Nephron (organoid): ENCODE data around the gene NRP1.
A peak's percentile ranks its signal among the peaks of the same experiment; 100 is the strongest.

Source experiments
- H3K27ac Mint-ChIP-seq, 3 experiments: 2 replicates each; pipeline ENCODE4 v1.8.0; 2020; ENCODE audit warnings: mixed read lengths in 3 of 3, mild to moderate bottlenecking in 2 of 3, moderate library complexity in 1 of 3
- H3K27me3 Mint-ChIP-seq: 2 replicates; pipeline ENCODE4 v1.8.0; 2021; ENCODE audit warnings: low read depth, mild to moderate bottlenecking, moderate library complexity, mixed read lengths
- H3K36me3 Mint-ChIP-seq: 2 replicates; pipeline ENCODE4 v1.8.0; 2020; ENCODE audit warnings: low read depth, mixed read lengths
- H3K4me1 Mint-ChIP-seq: 2 replicates; pipeline ENCODE4 v1.8.0; 2020; ENCODE audit warnings: mixed read lengths
- H3K4me3 Mint-ChIP-seq, 3 experiments: 2 replicates each; pipeline ENCODE4 v1.8.0; 2020; ENCODE audit warnings: mild to moderate bottlenecking in 3 of 3, mixed read lengths in 3 of 3, moderate library complexity in 2 of 3
- H3K9me3 Mint-ChIP-seq: 2 replicates; pipeline ENCODE4 v1.8.0; 2020; ENCODE audit warnings: mixed read lengths
- CTCF ChIP-seq, 3 experiments: fragments of 200-600 bp; sonication (generic); IDR thresholded peaks; one replicate each; pipeline ENCODE4 v1.5.0; 2021; ENCODE audit warnings: antibody characterized with exemption in 3 of 3; ENCODE audit not compliant: unreplicated experiment in 3 of 3

NRP1 gene

GRCh38 chr10:33284945-33285344 lies 49.5 kb downstream of the NRP1 start:
- H3K9me3 Mint-ChIP-seq, result no peaks in the 10 kb centered on the region
- no peak overlapping the region for H3K4me3 Mint-ChIP-seq
- H3K4me1 Mint-ChIP-seq, result peaks cover 38% of the 10 kb centered on the region
- TF ChIP-seq CTCF (IDR thresholded peaks at IDR 0.05; ENCODE audit: unreplicated experiment in 3 of 3), result no peak
- no peak overlapping the region for H3K27ac Mint-ChIP-seq
- no peaks in the 10 kb centered on the region for H3K27me3 Mint-ChIP-seq
- H3K36me3 Mint-ChIP-seq, result peaks cover 45% of the 10 kb centered on the region

DNA sequence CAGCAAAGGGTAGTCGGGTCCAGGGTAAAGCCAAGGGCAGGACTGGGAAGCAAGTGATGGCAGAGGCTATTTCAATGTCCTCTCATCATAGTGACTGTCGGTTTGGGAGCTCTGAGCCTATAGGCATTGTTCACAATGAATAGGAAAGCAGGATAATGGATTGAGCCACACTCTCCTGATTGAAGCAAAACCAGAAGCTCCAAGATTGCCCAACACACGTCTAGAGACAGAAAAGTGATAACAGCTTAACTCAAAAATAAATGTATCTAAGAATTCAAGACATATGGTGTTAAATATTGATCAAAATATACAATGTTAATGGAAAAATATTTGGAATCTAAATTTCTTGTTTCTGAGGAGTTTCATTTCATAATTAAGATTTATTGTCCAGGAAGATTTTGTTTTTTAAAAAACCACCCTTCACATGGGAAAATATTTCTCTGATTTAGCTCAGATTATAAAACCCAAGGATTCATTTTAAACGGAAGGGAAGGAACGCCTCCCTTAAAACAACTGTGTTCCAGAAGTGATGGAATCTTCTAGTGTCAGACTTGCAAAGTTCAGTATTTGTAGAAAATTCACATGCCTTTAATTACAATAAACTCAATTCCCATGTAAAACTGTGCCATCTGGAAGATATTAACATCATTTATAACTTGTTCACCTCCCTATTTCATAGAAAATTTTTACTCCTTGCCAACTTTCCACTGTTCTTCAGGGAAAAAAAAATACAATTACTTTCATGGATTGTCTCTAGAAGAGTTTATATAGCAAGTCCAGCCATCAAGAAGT lies 54.5 kb downstream of the NRP1 start:
- Mint-ChIP-seq H3K27me3 (no peaks in the 10 kb centered on the region), H3K27ac (peak overlapping the region in 2 of 3 experiments; percentile 46 to 66), H3K36me3 (peaks cover 47% of the 10 kb centered on the region), H3K4me1 (peaks cover 39% of the 10 kb centered on the region), H3K4me3 (no peak overlapping the region), H3K9me3 (no peaks in the 10 kb centered on the region)
- no peak for TF ChIP-seq CTCF (IDR thresholded peaks at IDR 0.05; ENCODE audit: unreplicated experiment in 3 of 3)

- Mint-ChIP-seq H3K9me3 (no peaks in the 10 kb centered on the region), H3K27me3 (no peaks in the 10 kb centered on the region), H3K27ac (peak overlapping the region in 1 of 3 experiments; percentile 66), H3K4me3 (no peak overlapping the region), H3K4me1 (peaks cover 44% of the 10 kb centered on the region), H3K36me3 (peaks cover 54% of the 10 kb centered on the region)
- no peak for TF ChIP-seq CTCF (IDR thresholded peaks at IDR 0.05; ENCODE audit: unreplicated experiment in 3 of 3)
Observed at GRCh38 chr10:33279276-33279675, 55.2 kb downstream of the NRP1 start.

GRCh38 chr10:33278198-33278597 lies 56.3 kb downstream of the NRP1 start:
- H3K27me3 Mint-ChIP-seq, result no peaks in the 10 kb centered on the region
- H3K4me1 Mint-ChIP-seq, result peaks cover 54% of the 10 kb centered on the region
- H3K36me3 Mint-ChIP-seq, result peaks cover 50% of the 10 kb centered on the region
- peak overlapping the region in 2 of 3 experiments; percentile 2 to 9 for H3K27ac Mint-ChIP-seq
- TF ChIP-seq CTCF (IDR thresholded peaks at IDR 0.05; ENCODE audit: unreplicated experiment in 3 of 3), result no peak
- no peak overlapping the region for H3K4me3 Mint-ChIP-seq
- no peaks in the 10 kb centered on the region for H3K9me3 Mint-ChIP-seq

DNA sequence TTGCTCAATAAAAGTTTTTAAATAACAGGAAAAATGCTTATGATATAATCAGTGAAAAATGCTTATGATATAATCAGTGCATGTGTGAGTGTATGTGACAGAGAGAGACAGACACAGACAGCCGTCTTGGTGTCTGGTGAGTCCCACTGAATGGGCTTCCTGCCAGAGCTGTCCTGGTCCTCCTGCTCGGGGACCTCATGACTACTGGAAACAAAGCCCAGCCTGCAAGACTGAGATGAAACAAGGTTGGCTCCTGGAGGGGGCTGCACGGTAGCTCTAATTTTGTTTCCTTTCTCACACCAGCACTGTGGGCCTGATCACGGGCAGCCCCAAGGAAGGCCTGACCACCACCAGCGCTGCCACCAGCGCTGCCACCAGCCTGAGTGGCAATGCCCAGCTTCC lies 57.3 kb downstream of the NRP1 start:
- no peaks in the 10 kb centered on the region for H3K9me3 Mint-ChIP-seq
- H3K4me3 Mint-ChIP-seq, result no peak overlapping the region
- H3K36me3 Mint-ChIP-seq, result peaks cover 47% of the 10 kb centered on the region
- peaks cover 64% of the 10 kb centered on the region for H3K4me1 Mint-ChIP-seq
- peak overlapping the region in 1 of 3 experiments; percentile 28 for H3K27ac Mint-ChIP-seq
- TF ChIP-seq CTCF (IDR thresholded peaks at IDR 0.05; ENCODE audit: unreplicated experiment in 3 of 3), result no peak
- H3K27me3 Mint-ChIP-seq, result no peaks in the 10 kb centered on the region
